HG03025 (cell line): Measurements from ENCODE around the gene WDR75.

Experiments
- ATAC-seq: cut with Tn5 transposase; IDR thresholded peaks from one replicate; pipeline ENCODE4 v1.9.1; 2021; ENCODE audit warnings: mild to moderate bottlenecking, moderate library complexity; ENCODE audit not compliant: unreplicated experiment, low FRiP score

Gene WDR75

DNA sequence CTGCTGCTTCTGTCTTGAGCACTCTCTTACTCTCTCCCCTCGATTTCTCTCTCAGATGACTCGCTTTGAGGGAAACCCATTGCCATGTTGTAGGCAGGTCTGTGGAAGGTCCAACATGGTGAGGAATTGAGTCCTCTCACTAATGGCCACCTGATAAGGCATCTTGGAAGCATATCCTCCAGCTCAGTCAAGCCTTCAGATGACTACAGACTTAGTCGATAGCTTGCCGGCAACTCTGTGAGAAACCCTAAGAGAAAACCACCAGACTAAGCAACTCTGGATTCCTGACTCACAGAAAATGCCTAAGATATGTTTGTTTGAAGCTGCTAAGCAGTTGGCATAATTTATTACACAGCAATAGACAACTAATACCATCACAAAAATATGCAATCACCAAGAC is 51.2 kb downstream of the WDR75 start:
- ATAC-seq: no peak

- ATAC-seq: no peak
These were observed 56.9 kb downstream of the WDR75 start for GRCh38 chr2:189498205-189498604.

- no peak for ATAC-seq
These were observed 57.9 kb downstream of the WDR75 start for GRCh38 chr2:189499137-189499536.

- ATAC-seq: no peak
These were observed 59.3 kb downstream of the WDR75 start for GRCh38 chr2:189500456-189501160.

DNA sequence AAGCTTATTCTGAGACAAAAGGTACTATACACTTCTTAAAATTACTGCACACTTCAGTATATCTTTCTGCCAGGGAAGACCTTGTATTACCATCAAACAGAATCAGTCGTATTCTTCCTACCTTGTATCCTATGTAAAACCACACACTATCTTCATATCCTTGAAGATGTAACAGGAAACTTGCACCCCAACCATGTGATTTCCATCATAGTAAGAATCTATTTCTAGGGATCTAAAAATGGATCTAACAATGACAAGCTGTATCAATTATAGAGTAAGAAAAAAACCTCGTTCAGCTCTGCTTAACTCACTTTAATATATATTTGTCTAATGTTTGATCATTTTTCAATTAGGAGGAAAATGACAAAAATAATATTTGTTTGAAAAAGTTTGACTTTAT is 60.2 kb downstream of the WDR75 start:
- no peak for ATAC-seq

- no peak for ATAC-seq
These were observed 61.4 kb downstream of the WDR75 start for GRCh38 chr2:189502714-189503113.

- no peak for ATAC-seq
These were observed 63.0 kb downstream of the WDR75 start for GRCh38 chr2:189504238-189504637.

GRCh38 chr2:189505492-189505891 is 64.2 kb downstream of the WDR75 start:
- no peak for ATAC-seq

DNA sequence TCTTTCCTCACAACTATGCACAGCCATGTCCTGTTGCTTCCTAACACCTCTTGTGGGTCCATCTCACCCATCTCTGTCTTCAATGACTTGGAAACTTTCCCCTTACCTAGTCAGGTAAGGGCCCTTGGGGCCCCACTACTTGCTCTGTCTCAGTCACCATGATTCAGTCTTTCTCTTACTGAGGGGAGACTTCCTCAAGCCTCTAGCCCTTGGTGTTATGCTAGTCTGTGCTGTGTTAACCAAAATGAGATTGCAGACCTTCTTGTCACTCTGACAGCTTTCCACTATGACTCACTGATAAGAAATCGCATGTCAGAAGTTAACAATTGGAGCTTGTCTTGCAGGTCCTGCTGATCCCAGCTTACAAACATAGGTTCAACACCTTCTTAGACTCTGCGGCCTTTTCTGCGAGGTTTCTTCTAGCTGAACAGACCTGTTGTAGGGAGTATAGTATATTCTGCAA is 65.3 kb downstream of the WDR75 start:
- ATAC-seq: no peak

DNA sequence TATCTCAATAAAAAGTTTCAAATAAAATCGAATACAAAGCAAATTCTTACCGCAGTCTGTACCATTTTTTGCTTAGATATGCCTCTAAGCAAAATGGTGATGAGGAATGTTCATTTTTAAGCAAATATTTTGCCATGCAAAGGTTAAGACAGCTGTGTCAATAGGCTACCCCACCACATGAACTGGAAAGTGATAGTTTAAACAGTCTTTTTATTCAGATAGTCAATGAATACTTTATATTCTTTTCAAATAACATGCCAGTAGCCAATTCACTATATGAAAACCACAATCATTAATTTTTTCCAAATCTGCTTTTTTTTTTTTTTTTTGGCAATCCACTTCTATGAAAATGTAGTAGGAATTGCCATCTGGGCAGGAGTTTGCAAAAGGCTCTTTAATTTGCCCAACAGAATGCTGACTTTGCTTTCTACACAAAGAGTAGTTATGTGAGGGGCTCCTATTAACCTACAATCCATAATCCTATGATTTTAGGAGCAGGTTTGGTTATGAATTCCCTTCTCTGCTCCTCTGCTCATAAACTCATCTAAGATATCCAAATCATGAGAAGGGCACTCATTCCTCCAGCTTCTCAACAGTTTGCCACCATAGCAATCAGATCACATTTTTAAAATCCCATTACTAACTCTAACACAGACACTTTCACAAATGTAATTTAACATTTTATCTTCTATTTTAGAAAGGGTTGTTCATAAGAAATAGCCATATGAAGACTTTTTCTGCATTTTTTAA is 70.1 kb downstream of the WDR75 start:
- no peak for ATAC-seq

- no peak for ATAC-seq
These were observed 70.7 kb downstream of the WDR75 start for GRCh38 chr2:189511960-189512319.

- ATAC-seq: no peak
These were observed 71.6 kb downstream of the WDR75 start for GRCh38 chr2:189512879-189513278.

GRCh38 chr2:189514104-189514503 is 72.8 kb downstream of the WDR75 start:
- ATAC-seq: no peak

DNA sequence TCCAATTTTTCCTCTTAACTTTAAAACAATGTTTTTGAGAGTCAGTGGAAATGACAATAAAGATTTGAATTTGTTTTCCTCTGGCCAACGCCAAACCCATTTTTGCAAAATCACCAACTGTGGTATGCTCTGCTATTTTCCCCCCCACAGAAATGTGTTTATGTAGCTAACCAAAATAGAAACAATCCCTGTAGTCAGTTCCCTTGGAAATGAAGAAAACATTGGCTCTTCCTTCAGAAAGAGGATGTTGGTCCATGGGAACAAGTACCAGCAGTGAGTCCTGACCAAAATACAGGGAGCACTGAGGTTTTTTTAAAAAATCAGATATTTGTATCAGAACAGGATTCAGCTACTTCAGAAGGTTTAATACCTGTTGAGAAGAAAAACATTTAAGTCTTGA is 74.0 kb downstream of the WDR75 start:
- no peak for ATAC-seq

- no peak for ATAC-seq
These were observed 75.3 kb downstream of the WDR75 start for GRCh38 chr2:189516546-189516945.

DNA sequence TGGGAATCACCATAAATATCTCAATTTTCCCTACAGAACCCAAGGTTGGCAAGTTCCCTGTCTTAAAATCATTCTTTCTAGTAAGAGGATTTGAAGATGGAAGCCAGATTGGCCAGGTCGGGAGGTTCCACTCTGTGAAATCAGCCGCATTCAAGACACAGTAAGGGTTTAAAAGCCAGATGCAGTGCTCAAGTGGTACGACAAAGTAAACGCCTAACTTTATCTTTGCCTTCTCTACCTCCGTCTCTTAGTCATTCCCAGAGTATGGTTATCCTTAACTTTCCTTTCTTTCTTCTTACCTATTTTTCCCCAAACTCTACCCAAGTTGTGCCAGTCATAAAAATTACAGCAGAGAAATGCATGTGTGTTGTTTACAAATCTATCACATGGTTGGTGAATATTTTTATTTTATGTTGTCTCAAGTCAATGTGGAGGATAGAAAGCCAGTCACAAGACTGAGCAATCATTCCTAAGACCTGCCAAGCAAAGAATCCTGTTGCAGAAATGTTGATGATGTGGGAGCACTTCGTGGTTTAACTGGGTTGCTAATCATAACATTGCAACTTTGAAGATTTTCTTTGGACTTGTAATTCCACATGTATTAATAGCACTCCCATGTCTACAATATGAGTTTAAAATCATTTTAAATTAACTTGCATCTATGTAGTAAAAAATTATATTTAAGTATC is 76.7 kb downstream of the WDR75 start:
- ATAC-seq: no peak

- no peak for ATAC-seq
These were observed 78.5 kb downstream of the WDR75 start for GRCh38 chr2:189519631-189520387.

GRCh38 chr2:189521699-189522434 is 80.6 kb downstream of the WDR75 start:
- no peak for ATAC-seq

GRCh38 chr2:189522435-189523151 is 81.3 kb downstream of the WDR75 start:
- ATAC-seq: no peak
